Upper lobe of left lung (tissue), 6 donors: ENCODE results near the gene APOE. TPM values are rescaled to one million over a fixed set of nuclear protein-coding genes. Genes with fewer than 3 reads are reported as not detected.

Experiments used
- ATAC-seq, 2 donors: fragments of 200-7000 bp; cut with Tn5 transposase; one replicate each; pipeline ENCODE4 v1.9.1; 2022; ENCODE audit warnings: mild to moderate bottlenecking in 2 of 2, moderate library complexity in 2 of 2; ENCODE audit not compliant: low FRiP score in 2 of 2
- DNase-seq, 2 donors: peaks; one replicate each; pipeline ENCODE4 v3.0.0-alpha.2; 2019 to 2020
- H3K27ac ChIP-seq, 4 donors: fragments of 200-600 bp; sonication (generic); one replicate each; pipeline ENCODE4 v1.5.1; 2016 to 2019
- H3K27me3 ChIP-seq, 4 donors: fragments of 200-600 bp; sonication (generic); one replicate each; pipeline ENCODE4 v1.5.1; 2017 to 2019
- H3K36me3 ChIP-seq, 4 donors: fragments of 200-600 bp; sonication (generic); one replicate each; pipeline ENCODE4 v1.5.1; 2016 to 2019
- H3K4me1 ChIP-seq, 4 donors: fragments of 200-600 bp; sonication (generic); one replicate each; pipeline ENCODE4 v1.5.1; 2018 to 2019
- H3K4me3 ChIP-seq, 4 donors: fragments of 200-600 bp; sonication (generic); one replicate each; pipeline ENCODE4 v1.5.1; 2017 to 2019; ENCODE audit warnings: mild to moderate bottlenecking in 2 of 4, moderate library complexity in 1 of 4
- H3K9me3 ChIP-seq, 4 donors: fragments of 200-600 bp; sonication (generic); one replicate each; pipeline ENCODE4 v1.5.1; 2018 to 2019
- EP300 ChIP-seq, 4 donors: sonication (generic); formaldehyde crosslinking; IDR thresholded peaks; one replicate each; pipeline ENCODE4 v1.5.1; 2017; ENCODE audit warnings: antibody characterized with exemption in 4 of 4, control low read depth in 2 of 4
- POLR2A ChIP-seq, 4 donors: fragments of 450-650 bp; IDR thresholded peaks; one replicate each; pipeline ENCODE4 v1.5.1; 2016 to 2017; ENCODE audit warnings: antibody characterized with exemption in 4 of 4, mild to moderate bottlenecking in 2 of 4
- POLR2AphosphoS5 ChIP-seq, 2 donors: sonication (generic); formaldehyde crosslinking; IDR thresholded peaks; one replicate each; pipeline ENCODE4 v1.5.1; 2017; ENCODE audit warnings: antibody characterized with exemption in 2 of 2
- WGBS, 2 donors: methylation state at CpG; one replicate each; pipeline ENCODE4 v1.1.5; 2017 to 2018; 5-methylcytosine and 5-hydroxymethylcytosine counted together
- total RNA-seq, 6 donors: library from RNA; depleted of rRNA in 4 of 6; stranded (reverse); fragments of >200 nt in 4 of 6; gene quantifications; one replicate each; pipeline versions ENCODE4 v1.1.0 to v1.2.1, GENCODE V29; 2016 to 2021
- TF ChIP-seq, protein P1 (sequence below), 6 experiments: fragments of 450-650 bp in 4 of 6; fragments of 200-600 bp in 2 of 6; sonication (generic) in 2 of 6; IDR thresholded peaks; one replicate each; pipeline ENCODE4 v1.5.1; 2016 to 2019; ENCODE audit warnings: antibody characterized with exemption in 6 of 6
- donor health status: DM: no; HTN: no; CAD: no; lungs with moderate emphysema.
- donor health status: DM: no; HTN: yes; CAD: no; lungs with severe emphysema.

The APOE gene
- total RNA-seq, 6 donors from 2014 or later: 256 to 1,773 (median 644) TPM

DNA sequence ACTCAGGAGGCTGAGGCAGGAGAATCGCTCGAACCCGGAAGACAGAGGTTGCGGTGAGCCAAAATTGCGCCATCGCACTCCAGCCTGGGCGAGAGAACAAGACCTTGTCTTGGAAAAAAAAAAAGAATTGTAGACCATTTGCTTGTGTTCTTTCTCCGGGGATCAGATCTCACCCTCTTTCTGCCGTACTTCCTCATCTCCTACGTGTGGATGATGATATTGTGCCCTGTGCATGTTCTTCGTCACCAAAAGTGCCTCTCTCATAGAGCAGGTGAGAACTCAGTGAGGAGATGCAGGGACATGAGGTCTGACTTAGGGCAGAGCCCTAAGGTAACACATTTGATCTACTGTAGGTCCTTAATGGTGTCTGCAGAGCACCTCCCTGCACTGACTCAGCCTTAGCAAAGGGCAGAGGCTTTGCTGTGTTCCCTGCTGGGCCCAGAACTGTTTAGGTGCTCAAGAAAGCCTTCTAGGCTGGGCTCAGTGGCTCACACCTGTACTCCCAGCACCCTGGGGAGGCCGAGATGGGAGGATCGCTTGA is 41.5 kb downstream of the APOE start:
- no peak overlapping the region for H3K4me3 ChIP-seq
- H3K27me3 ChIP-seq: no peaks in the 10 kb centered on the region
- DNase-seq (no peak), ATAC-seq (no peak)
- H3K4me1 ChIP-seq: peaks cover 0 to 9% (median 5%) of the 10 kb centered on the region in 4 donors
- peak in 1 of 4 donors; percentile 20 for TF ChIP-seq POLR2A (IDR thresholded peaks at IDR 0.05)
- TF ChIP-seq, protein P1, sequence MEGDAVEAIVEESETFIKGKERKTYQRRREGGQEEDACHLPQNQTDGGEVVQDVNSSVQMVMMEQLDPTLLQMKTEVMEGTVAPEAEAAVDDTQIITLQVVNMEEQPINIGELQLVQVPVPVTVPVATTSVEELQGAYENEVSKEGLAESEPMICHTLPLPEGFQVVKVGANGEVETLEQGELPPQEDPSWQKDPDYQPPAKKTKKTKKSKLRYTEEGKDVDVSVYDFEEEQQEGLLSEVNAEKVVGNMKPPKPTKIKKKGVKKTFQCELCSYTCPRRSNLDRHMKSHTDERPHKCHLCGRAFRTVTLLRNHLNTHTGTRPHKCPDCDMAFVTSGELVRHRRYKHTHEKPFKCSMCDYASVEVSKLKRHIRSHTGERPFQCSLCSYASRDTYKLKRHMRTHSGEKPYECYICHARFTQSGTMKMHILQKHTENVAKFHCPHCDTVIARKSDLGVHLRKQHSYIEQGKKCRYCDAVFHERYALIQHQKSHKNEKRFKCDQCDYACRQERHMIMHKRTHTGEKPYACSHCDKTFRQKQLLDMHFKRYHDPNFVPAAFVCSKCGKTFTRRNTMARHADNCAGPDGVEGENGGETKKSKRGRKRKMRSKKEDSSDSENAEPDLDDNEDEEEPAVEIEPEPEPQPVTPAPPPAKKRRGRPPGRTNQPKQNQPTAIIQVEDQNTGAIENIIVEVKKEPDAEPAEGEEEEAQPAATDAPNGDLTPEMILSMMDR (IDR thresholded peaks at IDR 0.05): no peak
- H3K9me3 ChIP-seq: no peaks in the 10 kb centered on the region
- peaks cover 0 to 9% (median 1%) of the 10 kb centered on the region in 4 donors for H3K36me3 ChIP-seq
- WGBS, 2 donors: 80 to 88% methylated on average over 13 of the region's 13 CpGs
- H3K27ac ChIP-seq: no peak overlapping the region

DNA sequence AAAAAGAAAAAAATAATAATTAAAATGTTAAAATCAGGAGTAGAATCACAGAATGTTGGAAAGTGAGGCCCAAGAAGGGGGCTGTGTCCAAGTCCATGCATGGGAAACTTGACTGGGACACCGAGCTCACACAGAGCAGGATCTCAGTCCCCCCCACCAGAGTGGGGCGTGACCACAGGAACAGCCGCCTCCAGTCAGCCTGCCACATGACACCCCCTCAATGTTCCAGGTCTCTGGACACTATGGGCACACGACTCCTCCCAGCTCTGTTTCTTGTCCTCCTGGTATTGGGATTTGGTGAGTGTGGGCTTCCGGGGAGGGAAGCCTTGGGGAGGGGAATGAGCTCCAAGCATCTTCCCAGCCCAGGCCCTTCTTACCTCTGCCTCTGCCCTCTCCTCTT is 42.6 kb downstream of the APOE start:
- H3K27me3 ChIP-seq: no peaks in the 10 kb centered on the region
- peaks cover 0 to 9% (median 1%) of the 10 kb centered on the region in 4 donors for H3K36me3 ChIP-seq
- no peak overlapping the region for H3K4me3 ChIP-seq
- H3K9me3 ChIP-seq: no peaks in the 10 kb centered on the region
- peaks cover 0 to 9% (median 5%) of the 10 kb centered on the region in 4 donors for H3K4me1 ChIP-seq
- no peak for DNase-seq
- TF ChIP-seq, protein P1 (IDR thresholded peaks at IDR 0.05): no peak
- no peak for TF ChIP-seq POLR2A (IDR thresholded peaks at IDR 0.05)
- no peak for TF ChIP-seq EP300 (IDR thresholded peaks at IDR 0.05)
- TF ChIP-seq POLR2AphosphoS5 (IDR thresholded peaks at IDR 0.05): no peak
- 84 to 89% methylated on average over 5 of the region's 5 CpGs for WGBS, 2 donors
- H3K27ac ChIP-seq: no peak overlapping the region
- ATAC-seq: no peak

DNA sequence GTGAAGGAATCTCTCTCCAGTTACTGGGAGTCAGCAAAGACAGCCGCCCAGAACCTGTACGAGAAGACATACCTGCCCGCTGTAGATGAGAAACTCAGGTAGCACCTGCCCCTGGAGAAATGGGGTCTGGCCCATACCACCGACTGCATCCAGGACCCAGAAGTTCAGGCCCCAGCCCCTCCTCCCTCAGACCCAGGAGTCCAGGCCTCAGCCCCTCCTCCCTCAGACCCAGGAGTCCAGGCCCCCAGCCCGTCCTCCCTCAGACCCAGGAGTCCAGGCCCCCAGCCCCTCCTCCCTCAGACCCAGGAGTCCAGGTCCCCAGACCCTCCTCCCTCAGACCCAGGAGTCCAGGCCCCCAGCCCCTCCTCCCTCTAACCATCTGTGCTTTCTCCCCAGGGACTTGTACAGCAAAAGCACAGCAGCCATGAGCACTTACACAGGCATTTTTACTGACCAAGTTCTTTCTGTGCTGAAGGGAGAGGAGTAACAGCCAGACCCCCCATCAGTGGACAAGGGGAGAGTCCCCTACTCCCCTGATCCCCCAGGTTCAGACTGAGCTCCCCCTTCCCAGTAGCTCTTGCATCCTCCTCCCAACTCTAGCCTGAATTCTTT is 43.3 kb downstream of the APOE start:
- Histone ChIP-seq H3K36me3 (peaks cover 0 to 9% (median 1%) of the 10 kb centered on the region in 4 donors), H3K27ac (no peak overlapping the region), H3K4me1 (peaks cover 4 to 11% (median 7%) of the 10 kb centered on the region in 4 donors), H3K27me3 (no peaks in the 10 kb centered on the region), H3K9me3 (no peaks in the 10 kb centered on the region), H3K4me3 (no peak overlapping the region)
- TF ChIP-seq EP300 (IDR thresholded peaks at IDR 0.05) (no peak), POLR2A (IDR thresholded peaks at IDR 0.05) (no peak), POLR2AphosphoS5 (IDR thresholded peaks at IDR 0.05) (no peak)
- TF ChIP-seq, protein P1 (IDR thresholded peaks at IDR 0.05): no peak
- WGBS, 2 donors: 88 to 89% methylated on average over 4 to 5 of the region's 5 CpGs
- DNase-seq (no peak), ATAC-seq (no peak)

- no peaks in the 10 kb centered on the region for H3K27me3 ChIP-seq
- H3K4me3 ChIP-seq: no peak overlapping the region
- H3K9me3 ChIP-seq: no peaks in the 10 kb centered on the region
- DNase-seq (no peak), ATAC-seq (no peak)
- H3K27ac ChIP-seq: no peak overlapping the region
- peaks cover 9 to 17% (median 13%) of the 10 kb centered on the region in 4 donors for H3K4me1 ChIP-seq
- 85 to 93% methylated on average over 9 of the region's 9 CpGs for WGBS, 2 donors
- TF ChIP-seq EP300 (IDR thresholded peaks at IDR 0.05): no peak
- TF ChIP-seq, protein P1 (IDR thresholded peaks at IDR 0.05): no peak
- TF ChIP-seq POLR2AphosphoS5 (IDR thresholded peaks at IDR 0.05): no peak
- no peak for TF ChIP-seq POLR2A (IDR thresholded peaks at IDR 0.05)
- H3K36me3 ChIP-seq: peaks cover 0 to 9% (median 1%) of the 10 kb centered on the region in 4 donors
Observed at GRCh38 chr19:44949550-44949949, 44.0 kb downstream of the APOE start.
